ENCODE results near the gene DCDC1.

- TF ChIP-seq CTCF (IDR thresholded peaks at IDR 0.05) (no peak), EP300 (IDR thresholded peaks at IDR 0.05) (no peak)
Observed at GRCh38 chr11:31092638-31093037, 276.9 kb downstream of the DCDC1 start.
